ENCODE measurements around the gene RTF2. TPM values are rescaled to one million over a fixed set of nuclear protein-coding genes. Genes with fewer than 3 reads are reported as not detected.

RTF2 gene
- total RNA-seq, 1 donor from 2014 or later = 71.2 TPM

DNA sequence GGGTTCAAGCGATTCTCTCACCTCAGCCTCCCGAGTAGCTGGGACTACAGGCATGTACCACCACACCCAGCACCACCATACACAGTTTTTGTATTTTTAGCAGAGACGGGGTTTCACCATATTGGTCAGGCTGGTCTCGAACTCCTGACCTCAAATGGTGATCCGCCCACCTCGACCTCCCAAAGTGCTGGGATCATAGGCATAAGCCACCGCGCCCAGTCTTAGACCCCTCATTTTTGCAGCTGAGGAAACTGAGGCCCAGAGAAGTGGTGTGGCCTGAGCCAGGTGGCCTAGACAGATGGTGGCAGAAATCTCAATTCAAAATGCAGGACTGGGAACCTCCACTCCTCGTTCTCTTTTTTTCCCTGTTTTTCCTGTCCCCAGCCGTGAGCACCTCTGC, 43.5 kb downstream of the RTF2 start:
- TF ChIP-seq CTCF (conservative IDR thresholded peaks at IDR 0.05) = no peak
- Mint-ChIP-seq H3K27me3 (no peaks in the 10 kb centered on the region), H3K4me3 (no peak overlapping the region), H3K27ac (no peak overlapping the region), H3K9me3 (no peaks in the 10 kb centered on the region), H3K36me3 (peaks cover 4% of the 10 kb centered on the region), H3K4me1 (ENCODE audit: unreplicated experiment) (peaks cover 5% of the 10 kb centered on the region)
- DNase-seq (ENCODE audit: extremely low spot score, unreplicated experiment) = no peak

DNA sequence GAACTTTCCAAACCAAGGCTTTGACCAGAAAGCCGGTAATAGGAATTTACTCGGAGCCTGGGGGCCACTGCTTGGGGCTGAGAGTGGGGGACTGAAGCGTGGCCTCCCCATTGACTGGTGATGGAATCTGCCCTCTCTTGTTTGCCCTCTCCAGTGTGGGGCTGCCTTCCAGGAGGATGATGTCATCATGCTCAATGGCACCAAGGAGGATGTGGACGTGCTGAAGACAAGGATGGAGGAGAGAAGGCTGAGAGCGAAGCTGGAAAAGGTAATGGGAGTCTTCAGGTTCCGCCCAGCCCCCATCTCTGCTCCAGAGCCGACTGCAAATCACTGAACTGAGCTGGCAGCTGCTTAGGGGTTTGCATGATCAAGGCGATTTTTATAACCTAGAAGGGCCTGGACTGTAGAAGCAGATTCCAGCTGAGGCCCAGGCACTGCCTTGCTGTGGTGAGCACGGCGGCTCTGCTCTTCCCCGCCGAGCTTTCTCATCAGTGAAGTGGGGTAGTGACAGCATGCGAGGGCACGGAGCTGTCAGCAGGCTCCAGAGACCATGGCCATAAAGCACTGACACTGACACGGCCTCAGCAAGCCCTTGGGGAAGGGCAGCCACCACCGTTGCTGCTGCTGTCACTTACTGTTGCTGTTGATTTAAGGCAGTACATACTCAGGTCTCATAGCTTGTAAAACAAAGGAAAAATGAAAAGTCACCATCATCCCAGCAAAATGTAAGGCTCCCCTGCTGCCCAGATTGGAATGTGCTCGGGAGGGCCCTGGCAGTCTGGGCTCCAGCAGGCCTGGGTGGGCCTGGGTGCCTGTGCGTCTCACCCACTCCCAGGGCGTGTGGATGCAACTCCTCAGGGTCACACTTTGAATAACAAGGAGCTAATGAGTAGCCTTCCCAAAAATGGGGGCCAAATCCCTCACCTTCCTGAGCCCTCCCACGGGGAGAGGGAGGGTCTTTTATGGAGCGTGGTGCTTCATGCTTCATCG, 45.0 kb downstream of the RTF2 start:
- Mint-ChIP-seq H3K27ac (no peak overlapping the region), H3K4me1 (ENCODE audit: unreplicated experiment) (peaks cover 5% of the 10 kb centered on the region), H3K9me3 (no peaks in the 10 kb centered on the region), H3K36me3 (peaks cover 14% of the 10 kb centered on the region), H3K4me3 (no peak overlapping the region), H3K27me3 (no peaks in the 10 kb centered on the region)
- no peak for DNase-seq (ENCODE audit: extremely low spot score, unreplicated experiment)
- TF ChIP-seq CTCF (conservative IDR thresholded peaks at IDR 0.05) = no peak

GRCh38 chr20:56516631-56517030, 48.2 kb downstream of the RTF2 start:
- H3K4me3 Mint-ChIP-seq = no peak overlapping the region
- peaks cover 37% of the 10 kb centered on the region for H3K36me3 Mint-ChIP-seq
- H3K9me3 Mint-ChIP-seq = peaks cover 12% of the 10 kb centered on the region
- peaks cover 5% of the 10 kb centered on the region for H3K4me1 Mint-ChIP-seq (ENCODE audit: unreplicated experiment)
- TF ChIP-seq CTCF (conservative IDR thresholded peaks at IDR 0.05) = no peak
- no peaks in the 10 kb centered on the region for H3K27me3 Mint-ChIP-seq
- no peak overlapping the region for H3K27ac Mint-ChIP-seq
- DNase-seq (ENCODE audit: extremely low spot score, unreplicated experiment) = no peak

- Mint-ChIP-seq H3K9me3 (peaks cover 12% of the 10 kb centered on the region), H3K4me1 (ENCODE audit: unreplicated experiment) (peaks cover 5% of the 10 kb centered on the region), H3K4me3 (no peak overlapping the region), H3K27ac (no peak overlapping the region), H3K27me3 (no peaks in the 10 kb centered on the region), H3K36me3 (peaks cover 38% of the 10 kb centered on the region)
- no peak for TF ChIP-seq CTCF (conservative IDR thresholded peaks at IDR 0.05)
- no peak for DNase-seq (ENCODE audit: extremely low spot score, unreplicated experiment)
Measured at GRCh38 chr20:56517211-56517610, 48.8 kb downstream of the RTF2 start.

DNA sequence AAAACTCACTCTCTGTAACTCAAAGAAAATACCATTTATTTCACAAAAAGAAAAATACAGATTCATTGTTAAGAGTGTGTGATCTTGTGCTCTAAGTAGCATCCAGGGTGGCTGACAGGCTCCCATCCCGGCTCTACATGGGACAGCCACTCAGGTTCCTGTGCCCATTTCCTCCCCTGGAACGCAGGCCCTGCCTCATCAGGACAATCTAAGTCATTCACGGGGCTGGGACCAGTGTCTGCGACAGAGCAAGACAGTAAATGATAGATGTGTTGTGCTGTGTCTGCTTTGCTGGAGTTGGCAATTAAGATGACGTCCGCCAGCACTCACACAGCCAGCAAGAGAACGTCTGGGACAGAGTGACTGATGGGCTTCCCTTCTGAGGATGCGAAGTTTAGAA, 49.2 kb downstream of the RTF2 start:
- peaks cover 38% of the 10 kb centered on the region for H3K36me3 Mint-ChIP-seq
- no peak for TF ChIP-seq CTCF (conservative IDR thresholded peaks at IDR 0.05)
- H3K4me1 Mint-ChIP-seq (ENCODE audit: unreplicated experiment) = peaks cover 5% of the 10 kb centered on the region
- no peak for DNase-seq (ENCODE audit: extremely low spot score, unreplicated experiment)
- H3K4me3 Mint-ChIP-seq = no peak overlapping the region
- H3K27me3 Mint-ChIP-seq = no peaks in the 10 kb centered on the region
- peaks cover 12% of the 10 kb centered on the region for H3K9me3 Mint-ChIP-seq
- no peak overlapping the region for H3K27ac Mint-ChIP-seq

All from type B pancreatic cell (in vitro differentiated cells).